Upper lobe of right lung (tissue), 1 donor: ENCODE results near the gene STX8. TPM values are rescaled to one million over a fixed set of nuclear protein-coding genes. Genes with fewer than 3 reads are reported as not detected.

ENCODE experiments used
- ATAC-seq: fragments of 200-7000 bp; cut with Tn5 transposase; one replicate; pipeline ENCODE4 v1.9.1; 2020; ENCODE audit warnings: mild to moderate bottlenecking, moderate library complexity
- DNase-seq: peaks from one replicate; pipeline ENCODE4 v3.0.0-alpha.2; 2020
- H3K27ac ChIP-seq: fragments of 200-600 bp; one replicate; pipeline ENCODE4 v1.8.0; 2022
- H3K27me3 ChIP-seq: fragments of 200-600 bp; one replicate; pipeline ENCODE4 v1.8.0; 2022; ENCODE audit warnings: mild to moderate bottlenecking
- H3K36me3 ChIP-seq: fragments of 200-600 bp; one replicate; pipeline ENCODE4 v1.8.0; 2022
- H3K4me1 ChIP-seq: fragments of 200-600 bp; one replicate; pipeline ENCODE4 v1.8.0; 2022
- H3K4me3 ChIP-seq: fragments of 200-600 bp; one replicate; pipeline ENCODE4 v1.8.0; 2022; ENCODE audit warnings: mild to moderate bottlenecking
- H3K9me3 ChIP-seq: fragments of 200-600 bp; one replicate; pipeline ENCODE4 v1.8.0; 2022
- intact Hi-C: fragments of 100-400 bp; cut with DNase I; formaldehyde crosslinking; loops from one replicate; pipeline ENCODE4 v1.11.0; 2022
- total RNA-seq: library from RNA; stranded (reverse); fragmentation: NEBNext Ultra II Directional; extraction: Animal tissue kit (Norgen Biotek cat#: 25700); gene quantifications from one replicate; pipeline ENCODE4 v1.2.1, GENCODE V29; 2021
- TF ChIP-seq, protein P1 (sequence below): fragments of 200-600 bp; IDR thresholded peaks from one replicate; pipeline ENCODE4 v1.8.0; 2022; ENCODE audit warnings: antibody characterized with exemption
- donor health status: DM: no; HTN: yes; CAD: no; lungs with severe emphysema.

Gene STX8
- total RNA-seq, 1 donor from 2014 or later: 52.5 TPM

- TF ChIP-seq, protein P1, sequence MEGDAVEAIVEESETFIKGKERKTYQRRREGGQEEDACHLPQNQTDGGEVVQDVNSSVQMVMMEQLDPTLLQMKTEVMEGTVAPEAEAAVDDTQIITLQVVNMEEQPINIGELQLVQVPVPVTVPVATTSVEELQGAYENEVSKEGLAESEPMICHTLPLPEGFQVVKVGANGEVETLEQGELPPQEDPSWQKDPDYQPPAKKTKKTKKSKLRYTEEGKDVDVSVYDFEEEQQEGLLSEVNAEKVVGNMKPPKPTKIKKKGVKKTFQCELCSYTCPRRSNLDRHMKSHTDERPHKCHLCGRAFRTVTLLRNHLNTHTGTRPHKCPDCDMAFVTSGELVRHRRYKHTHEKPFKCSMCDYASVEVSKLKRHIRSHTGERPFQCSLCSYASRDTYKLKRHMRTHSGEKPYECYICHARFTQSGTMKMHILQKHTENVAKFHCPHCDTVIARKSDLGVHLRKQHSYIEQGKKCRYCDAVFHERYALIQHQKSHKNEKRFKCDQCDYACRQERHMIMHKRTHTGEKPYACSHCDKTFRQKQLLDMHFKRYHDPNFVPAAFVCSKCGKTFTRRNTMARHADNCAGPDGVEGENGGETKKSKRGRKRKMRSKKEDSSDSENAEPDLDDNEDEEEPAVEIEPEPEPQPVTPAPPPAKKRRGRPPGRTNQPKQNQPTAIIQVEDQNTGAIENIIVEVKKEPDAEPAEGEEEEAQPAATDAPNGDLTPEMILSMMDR: no peak
- no peaks in the 10 kb centered on the region for H3K36me3 ChIP-seq
- DNase-seq: no peak
- ATAC-seq: no peak
- no peaks in the 10 kb centered on the region for H3K9me3 ChIP-seq
- intact Hi-C loops: no loop called here
- no peak overlapping the region for H3K4me3 ChIP-seq
- no peaks in the 10 kb centered on the region for H3K27me3 ChIP-seq
- H3K4me1 ChIP-seq: peaks cover 33% of the 10 kb centered on the region
- H3K27ac ChIP-seq: peak overlapping the region; percentile 89
These were observed 334.3 kb downstream of the STX8 start for GRCh38 chr17:9241371-9241712.

DNA sequence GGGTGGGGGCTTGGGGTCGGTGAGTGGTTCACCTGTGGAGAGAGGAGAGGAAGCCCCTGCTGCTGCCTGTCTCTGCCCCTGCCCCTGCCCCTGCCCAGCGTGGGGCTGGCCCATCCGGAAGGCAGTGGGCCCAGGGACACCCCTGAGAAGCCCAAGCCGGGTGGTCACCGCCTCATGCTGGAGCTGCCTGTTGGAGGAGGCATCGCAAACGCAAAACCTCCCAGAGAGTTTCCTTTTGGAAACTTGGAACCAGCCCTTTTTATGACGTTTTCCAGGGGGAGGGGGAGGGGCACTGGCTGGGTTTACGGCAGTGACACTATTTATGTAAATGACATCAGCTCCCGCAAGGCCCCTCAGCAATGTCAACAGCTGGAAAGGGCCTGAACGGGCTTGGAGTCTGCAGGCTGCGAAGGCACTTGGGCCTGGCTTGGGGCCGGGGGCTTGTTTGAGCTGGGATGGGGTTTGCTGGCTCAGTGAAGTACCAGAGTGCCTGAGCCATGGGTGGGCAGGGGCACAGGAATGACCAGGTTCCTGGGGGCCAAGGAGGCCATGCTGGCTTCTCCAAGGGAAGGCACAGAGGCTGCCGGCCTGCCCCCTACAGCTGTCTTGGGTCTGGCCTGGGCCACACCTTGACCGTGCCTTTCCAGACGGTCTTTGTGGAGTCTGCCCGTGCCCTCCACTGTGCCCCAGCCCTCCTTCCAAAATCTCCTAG, 334.8 kb downstream of the STX8 start:
- Histone ChIP-seq H3K27me3 (no peaks in the 10 kb centered on the region), H3K4me3 (peak overlapping the region; percentile 57), H3K36me3 (no peaks in the 10 kb centered on the region), H3K4me1 (peaks cover 33% of the 10 kb centered on the region), H3K27ac (peak overlapping the region; percentile 89), H3K9me3 (no peaks in the 10 kb centered on the region)
- DNase-seq (no peak), ATAC-seq (peak; percentile 9)
- intact Hi-C loops: no loop called here
- TF ChIP-seq, protein P1: no peak

DNA sequence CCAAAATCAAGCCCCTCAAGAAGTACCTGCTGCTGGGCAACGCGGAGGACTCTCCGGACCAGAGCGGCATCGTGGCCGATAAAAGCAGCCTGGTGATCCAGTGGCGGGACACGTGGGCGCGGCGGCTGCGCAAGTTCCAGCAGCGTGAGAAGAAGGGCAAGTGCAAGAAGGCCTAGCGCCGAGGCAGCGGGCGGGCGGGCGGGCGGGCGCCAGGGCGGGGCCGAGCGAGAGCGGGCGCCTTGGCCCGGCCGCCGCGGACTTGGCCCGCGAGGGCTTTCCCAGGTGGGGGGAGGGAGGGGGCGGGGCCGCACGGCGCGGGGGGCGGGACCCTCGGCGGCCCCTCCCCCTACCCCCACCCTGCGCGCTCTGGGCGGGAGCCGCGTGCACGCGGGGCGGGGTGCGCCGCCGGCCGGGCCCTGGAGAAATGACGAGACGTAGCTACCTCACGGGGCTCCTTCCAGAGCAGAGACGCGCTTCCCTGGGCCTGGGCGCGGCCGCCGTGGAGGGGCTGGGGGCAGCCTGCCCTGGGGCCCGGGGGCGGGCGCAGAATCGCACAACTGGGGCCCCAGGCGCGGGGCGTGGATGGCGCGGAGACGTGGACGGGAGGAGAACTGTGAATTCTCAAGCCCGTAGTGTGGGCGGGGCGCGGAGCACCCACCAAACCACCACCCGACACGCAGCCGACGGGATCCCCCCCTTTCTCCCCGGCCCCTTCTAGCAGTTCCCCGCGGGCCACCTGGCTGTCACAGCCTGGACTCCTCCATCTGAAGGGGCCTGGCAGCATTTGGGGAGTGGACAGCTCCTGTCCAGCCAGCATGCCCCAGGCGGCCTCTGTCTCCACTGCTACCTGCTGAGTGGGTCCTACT, 335.6 kb downstream of the STX8 start:
- Histone ChIP-seq H3K9me3 (no peaks in the 10 kb centered on the region), H3K27ac (peak overlapping the region; percentile 89), H3K4me1 (peaks cover 33% of the 10 kb centered on the region), H3K27me3 (no peaks in the 10 kb centered on the region), H3K4me3 (peak overlapping the region; percentile 57), H3K36me3 (no peaks in the 10 kb centered on the region)
- intact Hi-C loops: no loop called here
- ATAC-seq (peak; percentile 90), DNase-seq (peak; percentile 90)
- TF ChIP-seq, protein P1: no peak

DNA sequence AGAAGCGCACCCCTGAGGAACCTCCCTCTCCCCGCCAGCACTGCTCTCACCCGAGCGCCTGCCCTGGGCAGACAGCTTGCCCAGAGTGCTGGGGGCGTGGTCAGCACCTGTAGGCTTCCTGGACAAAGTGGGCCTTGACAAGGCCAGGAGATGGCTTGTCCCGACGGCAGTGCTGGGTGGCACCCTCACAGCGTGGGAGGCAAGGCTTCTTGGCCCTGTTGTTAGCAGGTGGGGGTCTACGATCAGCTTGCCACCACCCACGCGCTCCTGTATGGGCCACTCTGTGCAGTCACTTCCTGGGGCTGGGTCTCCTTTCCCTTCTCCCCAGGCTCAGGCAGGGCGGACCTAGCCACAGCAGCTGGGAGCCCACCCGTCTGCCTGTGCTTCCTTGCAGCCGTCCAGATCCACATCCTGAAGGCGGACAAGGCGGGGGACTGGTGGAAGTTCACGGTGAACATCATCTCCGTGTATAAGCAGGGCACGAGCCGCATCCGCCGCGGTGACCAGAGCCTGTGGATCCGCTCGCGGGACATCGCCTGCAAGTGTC, 336.3 kb downstream of the STX8 start:
- Histone ChIP-seq H3K27me3 (no peaks in the 10 kb centered on the region), H3K36me3 (no peaks in the 10 kb centered on the region), H3K4me1 (peaks cover 26% of the 10 kb centered on the region), H3K4me3 (peak overlapping the region; percentile 51), H3K9me3 (no peaks in the 10 kb centered on the region), H3K27ac (peak overlapping the region; percentile 63)
- DNase-seq (no peak), ATAC-seq (no peak)
- TF ChIP-seq, protein P1: no peak
- intact Hi-C loops: no loop called here

GRCh38 chr17:9238340-9239245, 337.0 kb downstream of the STX8 start:
- Histone ChIP-seq H3K4me3 (peak overlapping the region; percentile 51), H3K27ac (no peak overlapping the region), H3K9me3 (no peaks in the 10 kb centered on the region), H3K4me1 (peaks cover 21% of the 10 kb centered on the region), H3K27me3 (no peaks in the 10 kb centered on the region), H3K36me3 (no peaks in the 10 kb centered on the region)
- intact Hi-C loops: no loop called here
- DNase-seq (no peak), ATAC-seq (no peak)
- TF ChIP-seq, protein P1: no peak
